ENCODE results near the gene CELSR3.

The CELSR3 gene

GRCh38 chr3:48592519-48593087 lies 70.1 kb downstream of the CELSR3 start:
- TF ChIP-seq CTCF (IDR thresholded peaks at IDR 0.05), result no peak
- Histone ChIP-seq H3K4me3 (no peak overlapping the region), H3K27ac (no peak overlapping the region)
- DNase-seq (ENCODE audit: low spot score), result no peak

GRCh38 chr3:48591886-48592518 lies 70.7 kb downstream of the CELSR3 start:
- TF ChIP-seq CTCF (IDR thresholded peaks at IDR 0.05), result no peak
- no peak for DNase-seq (ENCODE audit: low spot score)
- Histone ChIP-seq H3K4me3 (no peak overlapping the region), H3K27ac (no peak overlapping the region)

- DNase-seq (ENCODE audit: low spot score), result no peak
- TF ChIP-seq CTCF (IDR thresholded peaks at IDR 0.05), result no peak
- H3K27ac ChIP-seq, result no peak overlapping the region
- no peak overlapping the region for H3K4me3 ChIP-seq
These were observed 71.2 kb downstream of the CELSR3 start for GRCh38 chr3:48591436-48591835.

GRCh38 chr3:48588230-48588629 lies 74.5 kb downstream of the CELSR3 start:
- Histone ChIP-seq H3K4me3 (no peak overlapping the region), H3K27ac (no peak overlapping the region)
- no peak for DNase-seq (ENCODE audit: low spot score)
- TF ChIP-seq CTCF (IDR thresholded peaks at IDR 0.05), result no peak

GRCh38 chr3:48587686-48588085 lies 75.0 kb downstream of the CELSR3 start:
- DNase-seq (ENCODE audit: low spot score), result no peak
- H3K4me3 ChIP-seq, result no peak overlapping the region
- no peak overlapping the region for H3K27ac ChIP-seq
- no peak for TF ChIP-seq CTCF (IDR thresholded peaks at IDR 0.05)
